GM12878 (cell line): ENCODE data around the gene CYP2C19. TPM values are rescaled to one million over a fixed set of nuclear protein-coding genes. Genes with fewer than 3 reads are reported as not detected.

ENCODE experiments used
- ATAC-seq: fragments of 200-7000 bp; cut with Tn5 transposase; 3 replicates; pipeline ENCODE4 v1.9.1; 2020; ENCODE audit warnings: mild to moderate bottlenecking, moderate library complexity
- BruUV-seq: library from RNA; stranded (reverse); fragments of 400-500 nt; replicated peaks from 2 replicates; lab custom pipeline; 2021; lab: Mats Ljungman, UMichigan
- CTCF ChIA-PET: fragments of 300-600 bp; sonication (Branson Sonifier 250); formaldehyde crosslinking; extraction: SDS; loops from one replicate; lab custom pipeline; 2021; ENCODE audit warnings: inconsistent platforms; lab: Yijun Ruan, JAX
- POLR2A ChIA-PET: fragments of 350-600 bp; formaldehyde crosslinking; extraction: SDS; loops from one replicate; lab custom pipeline; 2021; ENCODE audit warnings: inconsistent platforms; lab: Charles Lee
- RAD21 ChIA-PET: fragments of 300-600 bp; sonication (Branson Sonifier 250); formaldehyde crosslinking; loops from one replicate; lab custom pipeline; 2023; ENCODE audit warnings: antibody characterized with exemption; ENCODE audit not compliant: unreplicated experiment; lab: Charles Lee
- SMC1A ChIA-PET: fragments of 300-600 bp; sonication (Branson Sonifier 250); formaldehyde crosslinking; loops from one replicate; lab custom pipeline; 2023; ENCODE audit not compliant: unreplicated experiment, uncharacterized antibody; lab: Charles Lee
- DNase-seq: peaks from one replicate; pipeline ENCODE4 v3.0.0-alpha.2; 2011; ENCODE audit warnings: low read depth, low spot score
- FAIRE-seq: peaks from 3 replicates; lab custom pipeline; 2011; peaks lifted over from hg19 to GRCh38; lab: Jason Lieb, UNC
- H2AFZ ChIP-seq: 2 replicates; pipeline ENCODE4 v1.6.0; 2011; ENCODE audit warnings: low read depth, low read length, control low read depth; ENCODE audit not compliant: control insufficient read depth
- H3K27ac ChIP-seq: 2 replicates; pipeline ENCODE4 v1.5.1; 2011; ENCODE audit warnings: control low read depth; ENCODE audit not compliant: control insufficient read depth, insufficient read depth
- H3K27me3 ChIP-seq, 2 experiments: replicated peaks in 1 of 2; 2 replicates each; pipeline versions ENCODE4 v1.6.0 to v1.6.1; 2011; ENCODE audit warnings: low read length in 1 of 2; ENCODE audit not compliant: control insufficient read depth in 2 of 2, insufficient read depth in 2 of 2
- H3K36me3 ChIP-seq, 2 experiments: 2 replicates each; pipeline ENCODE4 v1.5.1; 2011; ENCODE audit warnings: low read length in 1 of 2; ENCODE audit not compliant: control insufficient read depth in 2 of 2, insufficient read depth in 2 of 2
- H3K4me1 ChIP-seq: 2 replicates; pipeline ENCODE4 v1.6.1; 2011; ENCODE audit warnings: mild to moderate bottlenecking, low read length, moderate library complexity, mixed read lengths; ENCODE audit not compliant: control insufficient read depth, insufficient read depth
- H3K4me2 ChIP-seq: 2 replicates; pipeline ENCODE4 v1.6.0; 2011; ENCODE audit warnings: control low read depth; ENCODE audit not compliant: control insufficient read depth, insufficient read depth
- H3K4me3 ChIP-seq: fragments of 200-600 bp; sonication (generic); 2 replicates; pipeline ENCODE4 v1.5.1; 2016
- H3K79me2 ChIP-seq: 2 replicates; pipeline ENCODE4 v1.6.0; 2011; ENCODE audit warnings: low read length; ENCODE audit not compliant: control insufficient read depth, insufficient read depth
- H3K9ac ChIP-seq: 2 replicates; pipeline ENCODE4 v1.8.0; 2011; ENCODE audit warnings: low read length, control low read depth, mixed read lengths; ENCODE audit not compliant: control insufficient read depth, insufficient read depth
- H3K9me3 ChIP-seq: replicated peaks from 3 replicates; pipeline ENCODE4 v1.5.1; 2011; ENCODE audit warnings: mild to moderate bottlenecking, low read length; ENCODE audit not compliant: control insufficient read depth, insufficient read depth
- H4K20me1 ChIP-seq: 2 replicates; pipeline ENCODE4 v1.6.0; 2011; ENCODE audit not compliant: control insufficient read depth, insufficient read depth
- DPF2 ChIP-seq: fragments of 450-650 bp; IDR thresholded peaks from 2 replicates; pipeline ENCODE4 v1.6.1; 2017; ENCODE audit warnings: mild to moderate bottlenecking
- EED ChIP-seq: sonication (generic); IDR thresholded peaks from 2 replicates; pipeline ENCODE4 v1.6.1; 2016; ENCODE audit warnings: antibody characterized with exemption, low read depth
- EP300 ChIP-seq, 2 experiments: fragments of 150-350 bp in 1 of 2; IDR thresholded peaks; 2 replicates each; pipeline ENCODE4 v1.6.1; 2011 to 2012; ENCODE audit warnings: low read depth in 2 of 2, low read length in 2 of 2, borderline replicate concordance in 1 of 2, improper control_type of control experiment in 1 of 2, inconsistent platforms in 1 of 2; ENCODE audit not compliant: control insufficient read depth in 1 of 2
- HDAC2 ChIP-seq: fragments of 200-600 bp; sonication (generic); IDR thresholded peaks from 2 replicates; pipeline ENCODE4 v1.6.1; 2017
- KAT2A ChIP-seq: conservative IDR thresholded peaks from 2 replicates; pipeline ENCODE4 v1.6.1; 2011; ENCODE audit warnings: low read depth, low read length; ENCODE audit not compliant: control insufficient read depth
- TBL1XR1 ChIP-seq: IDR thresholded peaks from 2 replicates; pipeline ENCODE4 v1.6.1; 2012; ENCODE audit warnings: low read depth, low read length, improper control_type of control experiment
- WGBS: methylation state at CpG from one replicate; pipeline ENCODE4 v1.1.6; 2016; ENCODE audit warnings: low lambda C conversion rate; ENCODE audit not compliant: insufficient replicate concordance, insufficient coverage; ENCODE audit errors: missing lambda C conversion rate; 5-methylcytosine and 5-hydroxymethylcytosine counted together
- in situ Hi-C: fragments of 300-500 bp; cut with MboI; formaldehyde crosslinking; loops from 9 replicates; pipeline ENCODE4 v1.14.3; 2018; ENCODE audit warnings: mixed read lengths
- intact Hi-C: fragments of 100-400 bp; cut with micrococcal nuclease; formaldehyde crosslinking; loops from one replicate; pipeline ENCODE4 v1.14.2; 2022; ENCODE audit not compliant: unreplicated experiment
- polyA plus RNA-seq, 11 experiments: library from polyadenylated mRNA; depleted of rRNA in 4 of 11; unstranded in 6 of 11; stranded (reverse) in 5 of 11; fragments of >200 nt; fragmentation: Nextera tagmentation in 4 of 11; fragmentation: Illumina TruSeq in 1 of 11; extraction: Ambion mirVana in 4 of 11; extraction: Trizol in 1 of 11; gene quantifications; 1 replicate in 1 of 11; 2 replicates in 10 of 11; pipeline versions ENCODE4 v1.2.1 to v1.2.3, GENCODE V29; 2011 to 2016; ENCODE audit warnings: inconsistent platforms in 2 of 11, missing spikeins in 2 of 11, low read depth in 1 of 11
- total RNA-seq, 4 experiments: library from RNA; depleted of rRNA in 3 of 4; stranded (reverse); fragments of >200 nt in 3 of 4; fragmentation: Illumina TruSeq in 1 of 4; extraction: Trizol in 1 of 4; gene quantifications; 2 replicates each; pipeline versions ENCODE4 v1.2.1 to v1.2.3, GENCODE V29; 2013 to 2021
- TF ChIP-seq, protein P1 (sequence below): IDR thresholded peaks from 2 replicates; pipeline ENCODE4 v1.6.1; 2012; ENCODE audit warnings: low read depth, low read length, improper control_type of control experiment
- TF ChIP-seq, protein P2 (sequence below): fragments of 450-650 bp; IDR thresholded peaks from 2 replicates; pipeline ENCODE4 v1.6.1; 2017; ENCODE audit warnings: mild to moderate bottlenecking, moderate library complexity
- TF ChIP-seq, protein P3 (sequence below): fragments of 150-350 bp; IDR thresholded peaks from 2 replicates; pipeline ENCODE4 v1.6.1; 2016; ENCODE audit warnings: low read depth, low read length

Gene CYP2C19
- total and polyA plus RNA-seq, 10 of the 15 experiments (the other 5 are each of a cell fraction or from before 2014, with no cell fraction given) = not detected

DNA sequence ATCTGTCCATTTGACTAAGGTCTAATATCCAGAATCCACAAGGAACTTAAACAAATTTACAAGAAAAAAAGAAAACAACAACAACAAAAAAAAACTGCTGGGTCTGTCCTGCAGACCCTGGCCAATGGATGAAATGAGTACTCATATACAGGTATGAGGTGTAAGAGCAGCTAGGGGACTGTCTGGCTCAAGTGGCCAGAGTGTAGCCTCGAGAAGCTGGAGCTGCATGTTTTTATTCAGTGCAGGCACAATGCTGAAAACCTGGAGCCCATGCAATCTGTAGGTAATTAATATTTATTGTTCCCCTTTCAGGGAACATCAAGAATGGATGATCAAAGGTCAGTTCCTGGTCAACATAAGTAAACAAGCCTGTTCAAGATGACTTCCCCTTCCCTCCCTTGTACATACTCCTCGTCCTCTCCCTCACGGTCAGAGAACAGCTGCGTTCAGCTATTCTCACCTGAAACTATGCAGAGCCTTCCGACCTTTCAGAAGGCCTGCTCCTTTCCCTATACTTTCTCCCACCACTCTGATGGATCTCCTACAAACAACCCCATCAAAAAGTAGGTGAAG, 15.5 kb downstream of the CYP2C19 start:
- no peak for ATAC-seq
- no peak overlapping the region for H3K9ac ChIP-seq
- no peaks in the 10 kb centered on the region for H3K9me3 ChIP-seq
- BruUV-seq = no TSS peak
- H3K79me2 ChIP-seq = no peaks in the 10 kb centered on the region
- no peak for FAIRE-seq
- intact Hi-C loops = no loop called here
- H2AFZ ChIP-seq = no peak overlapping the region
- no peaks in the 10 kb centered on the region for H3K4me1 ChIP-seq
- no peaks in the 10 kb centered on the region for H3K36me3 ChIP-seq
- DNase-seq = no peak
- SMC1A ChIA-PET = no interaction called here
- WGBS = 11% methylated on average over 5 of the region's 5 CpGs
- TF ChIP-seq, protein P1, sequence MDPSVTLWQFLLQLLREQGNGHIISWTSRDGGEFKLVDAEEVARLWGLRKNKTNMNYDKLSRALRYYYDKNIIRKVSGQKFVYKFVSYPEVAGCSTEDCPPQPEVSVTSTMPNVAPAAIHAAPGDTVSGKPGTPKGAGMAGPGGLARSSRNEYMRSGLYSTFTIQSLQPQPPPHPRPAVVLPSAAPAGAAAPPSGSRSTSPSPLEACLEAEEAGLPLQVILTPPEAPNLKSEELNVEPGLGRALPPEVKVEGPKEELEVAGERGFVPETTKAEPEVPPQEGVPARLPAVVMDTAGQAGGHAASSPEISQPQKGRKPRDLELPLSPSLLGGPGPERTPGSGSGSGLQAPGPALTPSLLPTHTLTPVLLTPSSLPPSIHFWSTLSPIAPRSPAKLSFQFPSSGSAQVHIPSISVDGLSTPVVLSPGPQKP = no peak
- TF ChIP-seq EP300 (IDR thresholded peaks at IDR 0.05; ENCODE audit: borderline replicate concordance in 1 of 2, control insufficient read depth in 1 of 2, low read depth in 2 of 2, low read length in 2 of 2) (no peak), TBL1XR1 (no peak), KAT2A (no peak), DPF2 (no peak), EED (no peak)
- TF ChIP-seq, all 136 proteins: peak for 0
- Histone ChIP-seq H3K4me2 (no peak overlapping the region), H4K20me1 (no peaks in the 10 kb centered on the region), H3K27me3 (no peaks in the 10 kb centered on the region), H3K27ac (no peak overlapping the region), H3K4me3 (no peak overlapping the region)
- in situ Hi-C loops = no loop called here
- CTCF ChIA-PET = no interaction called here
- POLR2A ChIA-PET = no interaction called here
- RAD21 ChIA-PET = no interaction called here

DNA sequence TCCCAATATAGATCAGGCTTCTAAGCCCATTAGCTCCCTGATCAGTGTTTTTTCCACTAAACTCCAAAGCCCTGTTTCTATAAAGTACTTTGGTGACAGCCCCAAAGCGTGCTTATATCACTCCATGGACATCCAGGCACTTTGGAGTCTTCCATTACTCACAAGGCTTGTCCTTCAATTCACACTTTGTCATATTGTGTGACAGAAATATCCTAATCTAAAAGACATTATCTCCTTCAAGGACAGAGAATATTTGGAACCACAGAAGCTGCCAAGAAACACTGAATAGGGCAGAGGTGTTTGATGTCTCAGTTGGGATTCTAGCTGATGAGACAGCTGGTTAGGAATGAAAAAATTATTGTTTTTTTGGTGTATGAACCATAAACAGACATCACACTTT, 18.4 kb downstream of the CYP2C19 start:
- no peak overlapping the region for H3K4me3 ChIP-seq
- ATAC-seq = no peak
- ChIA-PET CTCF (no interaction called here), SMC1A (no interaction called here), POLR2A (no interaction called here), RAD21 (no interaction called here)
- in situ Hi-C loops = no loop called here
- H3K27me3 ChIP-seq = no peaks in the 10 kb centered on the region
- H3K9me3 ChIP-seq = no peaks in the 10 kb centered on the region
- no peak overlapping the region for H3K4me2 ChIP-seq
- no peak overlapping the region for H2AFZ ChIP-seq
- no peaks in the 10 kb centered on the region for H3K36me3 ChIP-seq
- no peaks in the 10 kb centered on the region for H3K79me2 ChIP-seq
- 0% methylated on average over 1 of the region's 1 CpG for WGBS
- FAIRE-seq = no peak
- BruUV-seq = no TSS peak
- DNase-seq = no peak
- no peaks in the 10 kb centered on the region for H4K20me1 ChIP-seq
- intact Hi-C loops = no loop called here
- no peaks in the 10 kb centered on the region for H3K4me1 ChIP-seq
- H3K9ac ChIP-seq = no peak overlapping the region
- H3K27ac ChIP-seq = no peak overlapping the region
- TF ChIP-seq HDAC2 = no peak
- TF ChIP-seq, protein P2, sequence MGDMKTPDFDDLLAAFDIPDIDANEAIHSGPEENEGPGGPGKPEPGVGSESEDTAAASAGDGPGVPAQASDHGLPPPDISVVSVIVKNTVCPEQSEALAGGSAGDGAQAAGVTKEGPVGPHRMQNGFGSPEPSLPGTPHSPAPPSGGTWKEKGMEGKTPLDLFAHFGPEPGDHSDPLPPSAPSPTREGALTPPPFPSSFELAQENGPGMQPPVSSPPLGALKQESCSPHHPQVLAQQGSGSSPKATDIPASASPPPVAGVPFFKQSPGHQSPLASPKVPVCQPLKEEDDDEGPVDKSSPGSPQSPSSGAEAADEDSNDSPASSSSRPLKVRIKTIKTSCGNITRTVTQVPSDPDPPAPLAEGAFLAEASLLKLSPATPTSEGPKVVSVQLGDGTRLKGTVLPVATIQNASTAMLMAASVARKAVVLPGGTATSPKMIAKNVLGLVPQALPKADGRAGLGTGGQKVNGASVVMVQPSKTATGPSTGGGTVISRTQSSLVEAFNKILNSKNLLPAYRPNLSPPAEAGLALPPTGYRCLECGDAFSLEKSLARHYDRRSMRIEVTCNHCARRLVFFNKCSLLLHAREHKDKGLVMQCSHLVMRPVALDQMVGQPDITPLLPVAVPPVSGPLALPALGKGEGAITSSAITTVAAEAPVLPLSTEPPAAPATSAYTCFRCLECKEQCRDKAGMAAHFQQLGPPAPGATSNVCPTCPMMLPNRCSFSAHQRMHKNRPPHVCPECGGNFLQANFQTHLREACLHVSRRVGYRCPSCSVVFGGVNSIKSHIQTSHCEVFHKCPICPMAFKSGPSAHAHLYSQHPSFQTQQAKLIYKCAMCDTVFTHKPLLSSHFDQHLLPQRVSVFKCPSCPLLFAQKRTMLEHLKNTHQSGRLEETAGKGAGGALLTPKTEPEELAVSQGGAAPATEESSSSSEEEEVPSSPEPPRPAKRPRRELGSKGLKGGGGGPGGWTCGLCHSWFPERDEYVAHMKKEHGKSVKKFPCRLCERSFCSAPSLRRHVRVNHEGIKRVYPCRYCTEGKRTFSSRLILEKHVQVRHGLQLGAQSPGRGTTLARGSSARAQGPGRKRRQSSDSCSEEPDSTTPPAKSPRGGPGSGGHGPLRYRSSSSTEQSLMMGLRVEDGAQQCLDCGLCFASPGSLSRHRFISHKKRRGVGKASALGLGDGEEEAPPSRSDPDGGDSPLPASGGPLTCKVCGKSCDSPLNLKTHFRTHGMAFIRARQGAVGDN = no peak
- TF ChIP-seq, protein P3, sequence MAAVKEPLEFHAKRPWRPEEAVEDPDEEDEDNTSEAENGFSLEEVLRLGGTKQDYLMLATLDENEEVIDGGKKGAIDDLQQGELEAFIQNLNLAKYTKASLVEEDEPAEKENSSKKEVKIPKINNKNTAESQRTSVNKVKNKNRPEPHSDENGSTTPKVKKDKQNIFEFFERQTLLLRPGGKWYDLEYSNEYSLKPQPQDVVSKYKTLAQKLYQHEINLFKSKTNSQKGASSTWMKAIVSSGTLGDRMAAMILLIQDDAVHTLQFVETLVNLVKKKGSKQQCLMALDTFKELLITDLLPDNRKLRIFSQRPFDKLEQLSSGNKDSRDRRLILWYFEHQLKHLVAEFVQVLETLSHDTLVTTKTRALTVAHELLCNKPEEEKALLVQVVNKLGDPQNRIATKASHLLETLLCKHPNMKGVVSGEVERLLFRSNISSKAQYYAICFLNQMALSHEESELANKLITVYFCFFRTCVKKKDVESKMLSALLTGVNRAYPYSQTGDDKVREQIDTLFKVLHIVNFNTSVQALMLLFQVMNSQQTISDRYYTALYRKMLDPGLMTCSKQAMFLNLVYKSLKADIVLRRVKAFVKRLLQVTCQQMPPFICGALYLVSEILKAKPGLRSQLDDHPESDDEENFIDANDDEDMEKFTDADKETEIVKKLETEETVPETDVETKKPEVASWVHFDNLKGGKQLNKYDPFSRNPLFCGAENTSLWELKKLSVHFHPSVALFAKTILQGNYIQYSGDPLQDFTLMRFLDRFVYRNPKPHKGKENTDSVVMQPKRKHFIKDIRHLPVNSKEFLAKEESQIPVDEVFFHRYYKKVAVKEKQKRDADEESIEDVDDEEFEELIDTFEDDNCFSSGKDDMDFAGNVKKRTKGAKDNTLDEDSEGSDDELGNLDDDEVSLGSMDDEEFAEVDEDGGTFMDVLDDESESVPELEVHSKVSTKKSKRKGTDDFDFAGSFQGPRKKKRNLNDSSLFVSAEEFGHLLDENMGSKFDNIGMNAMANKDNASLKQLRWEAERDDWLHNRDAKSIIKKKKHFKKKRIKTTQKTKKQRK = no peak
